Neuronal stem cell (in vitro differentiated cells): ENCODE measurements around the gene XIRP1.

Source experiments
- DNase-seq: peaks from one replicate; pipeline ENCODE4 v3.0.0-alpha.2; 2013; ENCODE audit warnings: low spot score
- H2AFZ ChIP-seq: one replicate; pipeline ENCODE4 v1.6.1; 2013; ENCODE audit warnings: mild to moderate bottlenecking, low read length, inconsistent platforms
- H2AK5ac ChIP-seq: 2 replicates; pipeline ENCODE4 v1.6.1; 2013; ENCODE audit warnings: low read depth, mild to moderate bottlenecking, inconsistent platforms, low read length, moderate library complexity, mixed read lengths
- H2BK120ac ChIP-seq: 2 replicates; pipeline ENCODE4 v1.6.1; 2013; ENCODE audit warnings: low read depth, mild to moderate bottlenecking, inconsistent platforms, low read length, moderate library complexity, mixed read lengths
- H2BK12ac ChIP-seq: one replicate; pipeline ENCODE4 v1.6.1; 2013; ENCODE audit warnings: low read length, inconsistent platforms
- H2BK15ac ChIP-seq: 2 replicates; pipeline ENCODE4 v1.6.1; 2013; ENCODE audit warnings: mild to moderate bottlenecking, low read length, inconsistent platforms, mixed read lengths
- H2BK5ac ChIP-seq: one replicate; pipeline ENCODE4 v1.6.1; 2013; ENCODE audit warnings: inconsistent platforms, mild to moderate bottlenecking, low read length, moderate library complexity
- H3K14ac ChIP-seq: one replicate; pipeline ENCODE4 v1.6.1; 2013; ENCODE audit warnings: low read length, inconsistent platforms
- H3K18ac ChIP-seq: 2 replicates; pipeline ENCODE4 v1.6.1; 2013; ENCODE audit warnings: low read length, inconsistent platforms
- H3K23ac ChIP-seq: 2 replicates; pipeline ENCODE4 v1.6.1; 2013; ENCODE audit warnings: low read depth, mild to moderate bottlenecking, mixed read lengths, low read length, inconsistent platforms; ENCODE audit not compliant: poor library complexity
- H3K27ac ChIP-seq: replicated peaks from 3 replicates; pipeline ENCODE4 v1.5.1; 2013; ENCODE audit warnings: low read length, inconsistent platforms
- H3K27me3 ChIP-seq, 3 experiments: 2 replicates each; pipeline ENCODE4 v1.6.1; 2013; ENCODE audit warnings: low read length in 3 of 3, mild to moderate bottlenecking in 2 of 3, inconsistent platforms in 1 of 3, low read depth in 1 of 3, mixed read lengths in 1 of 3, moderate library complexity in 1 of 3; ENCODE audit not compliant: control insufficient read depth in 3 of 3, insufficient read depth in 3 of 3
- H3K36me3 ChIP-seq, 2 donors: replicated peaks in 1 of 2; 2 replicates each; pipeline ENCODE4 v1.6.1; 2013; ENCODE audit warnings: low read length in 2 of 2; ENCODE audit not compliant: control insufficient read depth in 2 of 2, insufficient read depth in 2 of 2
- H3K4ac ChIP-seq: 2 replicates; pipeline ENCODE4 v1.6.1; 2013; ENCODE audit warnings: inconsistent platforms, mild to moderate bottlenecking, low read length, moderate library complexity
- H3K4me1 ChIP-seq, 2 donors: 1 replicate in 1 of 2; 2 replicates in 1 of 2; pipeline ENCODE4 v1.6.1; 2013; ENCODE audit warnings: low read length in 2 of 2, low read depth in 1 of 2; ENCODE audit not compliant: control insufficient read depth in 2 of 2, insufficient read depth in 1 of 2
- H3K4me2 ChIP-seq: one replicate; pipeline ENCODE4 v1.6.1; 2013; ENCODE audit warnings: mild to moderate bottlenecking, low read length, inconsistent platforms; ENCODE audit not compliant: insufficient read depth, poor library complexity, severe bottlenecking
- H3K4me3 ChIP-seq, 2 donors: 2 replicates each; pipeline ENCODE4 v1.5.1; 2013; ENCODE audit warnings: low read length in 2 of 2, mild to moderate bottlenecking in 2 of 2, inconsistent platforms in 1 of 2, moderate library complexity in 1 of 2
- H3K79me1 ChIP-seq: one replicate; pipeline ENCODE4 v1.6.1; 2013; ENCODE audit warnings: low read depth, mild to moderate bottlenecking, inconsistent platforms, low read length, moderate library complexity
- H3K9ac ChIP-seq: one replicate; pipeline ENCODE4 v1.6.1; 2013; ENCODE audit warnings: mild to moderate bottlenecking, low read depth, low read length, inconsistent platforms; ENCODE audit not compliant: poor library complexity
- H3K9me3 ChIP-seq, 2 donors: replicated peaks in 1 of 2; 2 replicates each; pipeline versions ENCODE3 to v1.6.1; 2013; ENCODE audit warnings: low read length in 2 of 2, mild to moderate bottlenecking in 2 of 2, inconsistent platforms in 1 of 2, low read depth in 1 of 2, mixed read lengths in 1 of 2, moderate library complexity in 1 of 2; ENCODE audit not compliant: control insufficient read depth in 2 of 2, insufficient read depth in 1 of 2
- H4K8ac ChIP-seq: one replicate; pipeline ENCODE4 v1.6.1; 2013; ENCODE audit warnings: low read depth, mild to moderate bottlenecking, inconsistent platforms, low read length, moderate library complexity
- H4K91ac ChIP-seq: one replicate; pipeline ENCODE4 v1.6.1; 2013; ENCODE audit warnings: low read length, low read depth, mild to moderate bottlenecking, inconsistent platforms; ENCODE audit not compliant: poor library complexity
- WGBS, 2 donors: extraction: QIAGEN DNeasy Blood & Tissue Kit; methylation state at CpG; one replicate each; pipeline ENCODE4 v1.1.7; 2013; ENCODE audit warnings: missing lambda C conversion rate in 2 of 2, mixed read lengths in 1 of 2; ENCODE audit not compliant: insufficient read length in 2 of 2, insufficient replicate concordance in 1 of 2; ENCODE audit errors: extremely low coverage in 2 of 2; 5-methylcytosine and 5-hydroxymethylcytosine counted together

XIRP1 gene

GRCh38 chr3:39221141-39221530 is 28.7 kb upstream of the XIRP1 start:
- Histone ChIP-seq H2AFZ (no peak overlapping the region), H3K23ac (no peak overlapping the region), H2BK120ac (no peak overlapping the region), H3K14ac (no peak overlapping the region), H2BK15ac (no peak overlapping the region), H3K4me2 (no peak overlapping the region), H3K9ac (no peak overlapping the region), H3K4me1 (no peaks in the 10 kb centered on the region), H3K36me3 (no peaks in the 10 kb centered on the region), H3K27me3 (peaks cover 0 to 5% (median 0%) of the 10 kb centered on the region in 3 experiments), H3K9me3 (no peaks in the 10 kb centered on the region), H2AK5ac (no peak overlapping the region), H3K18ac (no peak overlapping the region), H4K8ac (no peak overlapping the region), H2BK12ac (no peak overlapping the region), H3K4me3 (no peak overlapping the region), H3K4ac (no peak overlapping the region), H2BK5ac (no peak overlapping the region), H3K27ac (no peak overlapping the region), H4K91ac (no peak overlapping the region), H3K79me1 (no peaks in the 10 kb centered on the region)
- DNase-seq: no peak

GRCh38 chr3:39220407-39221140 is 28.2 kb upstream of the XIRP1 start:
- H3K4ac ChIP-seq: no peak overlapping the region
- no peak overlapping the region for H4K8ac ChIP-seq
- H2AFZ ChIP-seq: no peak overlapping the region
- no peak overlapping the region for H3K23ac ChIP-seq
- H3K27me3 ChIP-seq: peaks cover 0 to 5% (median 0%) of the 10 kb centered on the region in 3 experiments
- H2BK5ac ChIP-seq: no peak overlapping the region
- H2BK120ac ChIP-seq: no peak overlapping the region
- H3K14ac ChIP-seq: no peak overlapping the region
- WGBS, 2 donors: no CpG with 5 or more reads among the region's 6 CpGs
- no peak overlapping the region for H3K4me2 ChIP-seq
- H3K79me1 ChIP-seq: no peaks in the 10 kb centered on the region
- no peak overlapping the region for H2BK15ac ChIP-seq
- no peak overlapping the region for H3K4me3 ChIP-seq
- H3K9me3 ChIP-seq: no peaks in the 10 kb centered on the region
- no peak overlapping the region for H2BK12ac ChIP-seq
- no peaks in the 10 kb centered on the region for H3K36me3 ChIP-seq
- no peak overlapping the region for H3K18ac ChIP-seq
- no peak for DNase-seq
- H3K27ac ChIP-seq: no peak overlapping the region
- no peaks in the 10 kb centered on the region for H3K4me1 ChIP-seq
- H3K9ac ChIP-seq: no peak overlapping the region
- H4K91ac ChIP-seq: no peak overlapping the region
- H2AK5ac ChIP-seq: no peak overlapping the region

- H3K4me3 ChIP-seq: no peak overlapping the region
- WGBS, 2 donors: no CpG with 5 or more reads among the region's 3 CpGs
- H3K27ac ChIP-seq: no peak overlapping the region
Measured at GRCh38 chr3:39219702-39220101, 27.3 kb upstream of the XIRP1 start.

GRCh38 chr3:39216176-39216790 is 23.9 kb upstream of the XIRP1 start:
- Histone ChIP-seq H3K79me1 (no peaks in the 10 kb centered on the region), H3K4me3 (no peak overlapping the region), H3K4me2 (no peak overlapping the region), H2BK5ac (no peak overlapping the region), H3K27ac (no peak overlapping the region), H3K9ac (no peak overlapping the region), H3K4me1 (no peaks in the 10 kb centered on the region), H3K27me3 (peaks cover 0 to 7% (median 0%) of the 10 kb centered on the region in 3 experiments), H3K18ac (no peak overlapping the region), H3K23ac (no peak overlapping the region), H2BK120ac (no peak overlapping the region), H3K36me3 (no peaks in the 10 kb centered on the region), H2BK15ac (no peak overlapping the region), H2AK5ac (no peak overlapping the region), H4K91ac (no peak overlapping the region), H2AFZ (no peak overlapping the region), H3K4ac (no peak overlapping the region), H3K14ac (no peak overlapping the region), H3K9me3 (no peaks in the 10 kb centered on the region), H2BK12ac (no peak overlapping the region), H4K8ac (no peak overlapping the region)
- no peak for DNase-seq
- WGBS, 2 donors: no CpG with 5 or more reads among the region's 2 CpGs

More at GRCh38 chr3:39219702-39220101, 27.3 kb upstream of the XIRP1 start:
- Histone ChIP-seq H2BK15ac (no peak overlapping the region), H3K4me1 (no peaks in the 10 kb centered on the region), H2AK5ac (no peak overlapping the region), H3K4me2 (no peak overlapping the region), H3K18ac (no peak overlapping the region), H3K79me1 (no peaks in the 10 kb centered on the region), H3K27me3 (peaks cover 0 to 5% (median 0%) of the 10 kb centered on the region in 3 experiments), H4K91ac (no peak overlapping the region), H2BK5ac (no peak overlapping the region), H2BK120ac (no peak overlapping the region), H3K23ac (no peak overlapping the region), H3K9me3 (no peaks in the 10 kb centered on the region), H2BK12ac (no peak overlapping the region), H3K4ac (no peak overlapping the region), H2AFZ (no peak overlapping the region), H3K14ac (no peak overlapping the region), H3K9ac (no peak overlapping the region), H3K36me3 (no peaks in the 10 kb centered on the region), H4K8ac (no peak overlapping the region)
- DNase-seq: no peak
